NCI-H1048 (cell line): ENCODE data around the gene MRPL41.
"Not testable (repeated sequence)": the region's sequence is repeated elsewhere in the genome, so short reads cannot be mapped to it uniquely, and the experiment has no call there.

ENCODE experiments used
- DNase-seq: peaks from one replicate; lab custom pipeline; 2025; lab: John Stamatoyannopoulos, UW

Gene MRPL41

DNA sequence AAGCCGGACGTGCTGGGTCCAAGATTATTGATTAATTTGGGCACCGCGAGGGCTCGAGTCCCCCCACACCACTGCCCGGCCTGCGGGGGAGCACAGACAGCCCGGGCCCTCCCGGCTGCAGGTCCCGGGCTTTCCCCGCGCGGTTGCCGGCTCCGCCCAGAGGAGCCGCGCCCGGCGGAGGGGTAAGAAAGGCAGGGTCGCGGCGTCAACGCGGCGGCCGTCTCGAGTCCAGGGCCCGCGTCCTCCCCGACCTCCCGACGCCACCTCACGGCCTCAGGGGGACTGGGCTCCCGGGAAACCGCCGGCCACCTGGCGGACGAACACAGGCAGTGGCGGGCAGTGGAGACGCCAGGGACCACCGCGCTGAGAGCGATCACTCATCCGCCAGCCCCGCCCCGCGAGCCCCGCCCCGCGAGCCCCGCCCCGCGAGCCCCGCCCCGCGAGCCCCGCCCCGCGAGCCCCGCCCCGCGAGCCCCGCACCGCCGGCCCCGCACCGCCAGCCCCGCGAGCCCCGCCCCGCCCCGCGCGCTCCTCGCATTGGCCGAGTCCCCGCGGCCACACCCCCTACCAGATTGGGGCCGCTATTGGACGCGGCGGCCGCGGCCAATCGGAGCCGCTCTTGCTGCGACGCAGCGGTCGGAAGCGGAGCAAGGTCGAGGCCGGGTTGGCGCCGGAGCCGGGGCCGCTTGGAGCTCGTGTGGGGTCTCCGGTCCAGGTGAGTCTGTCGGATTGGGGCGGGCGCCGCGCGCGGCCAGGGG, at the start of gene MRPL41:
MRPL41 (plus strand) TSS at position 616 of the 758 bp plus-strand sequence. CDS start 203 bp downstream, outside the sequence.
- DNase-seq, result peak; percentile 78

DNA sequence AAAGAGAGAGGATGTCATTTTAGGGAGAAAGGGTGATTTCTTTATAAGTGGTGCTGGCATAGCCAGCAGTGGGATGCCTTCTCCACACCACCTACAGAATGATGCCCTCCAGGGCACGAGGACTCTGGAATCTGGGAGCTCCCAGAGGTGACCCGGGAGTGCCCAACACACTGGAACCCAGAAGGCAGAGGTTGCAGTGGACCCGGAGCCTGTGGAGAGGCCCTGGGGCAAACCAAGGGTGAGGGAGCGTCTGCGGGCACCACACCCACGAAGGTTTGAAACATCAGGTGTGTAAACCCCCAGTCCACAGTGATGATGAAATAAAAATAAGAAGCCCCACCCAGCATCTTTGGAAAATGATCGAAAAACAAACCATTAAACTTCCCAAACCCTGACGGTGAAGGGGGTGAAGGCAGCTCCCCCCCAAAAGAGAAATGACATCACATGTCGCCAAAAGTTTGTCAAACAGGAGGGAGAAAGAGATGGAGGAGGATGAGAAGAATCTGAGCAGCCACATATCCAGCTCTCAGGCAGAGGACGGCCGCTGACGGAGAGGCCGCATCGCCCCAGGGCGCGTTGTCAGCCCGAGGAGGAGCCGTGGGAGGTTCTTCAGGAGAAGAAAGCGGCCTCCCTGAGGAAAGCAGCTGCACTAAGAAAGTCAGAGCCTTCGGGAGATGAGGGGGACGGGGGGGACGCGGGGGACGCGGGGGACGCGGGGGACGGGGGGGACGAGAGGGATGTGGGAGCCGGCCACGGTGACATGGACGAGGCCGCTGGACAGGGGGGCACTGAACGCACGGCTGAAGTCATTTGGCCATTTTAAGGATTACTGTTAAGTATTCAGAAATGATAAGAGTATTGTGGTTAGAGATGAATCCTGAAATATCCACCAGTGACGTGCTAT, 49.4 kb upstream of the MRPL41 start:
- no peak for DNase-seq

GRCh38 chr9:137504432-137504777, 47.3 kb upstream of the MRPL41 start:
- no peak for DNase-seq

- no peak for DNase-seq
These were observed 46.1 kb upstream of the MRPL41 start for GRCh38 chr9:137505421-137506140.

- DNase-seq, result no peak
These were observed 45.4 kb upstream of the MRPL41 start for GRCh38 chr9:137506274-137506673.

DNA sequence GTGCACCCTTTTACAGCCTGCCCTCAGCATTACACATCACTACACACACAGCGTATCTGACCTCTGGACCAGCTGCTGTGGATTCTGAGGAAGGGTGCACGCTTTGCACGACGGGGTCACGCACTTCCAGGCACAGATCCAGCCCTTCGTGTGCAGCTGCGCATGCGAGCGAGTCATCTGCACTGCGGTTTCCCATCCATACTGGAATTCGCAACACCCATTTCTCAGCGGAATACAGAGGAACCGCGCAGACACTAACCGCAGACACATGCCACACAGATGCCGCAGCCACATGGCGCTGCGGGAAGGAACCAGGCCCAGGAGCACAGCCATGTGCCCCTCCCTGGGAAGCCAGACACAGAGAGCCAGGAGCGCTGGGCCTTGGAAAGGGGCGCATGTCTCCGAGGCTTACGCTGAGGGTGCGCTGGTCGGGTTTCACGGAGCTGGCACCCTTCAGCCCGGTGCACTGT, 44.9 kb upstream of the MRPL41 start:
- no peak for DNase-seq

DNA sequence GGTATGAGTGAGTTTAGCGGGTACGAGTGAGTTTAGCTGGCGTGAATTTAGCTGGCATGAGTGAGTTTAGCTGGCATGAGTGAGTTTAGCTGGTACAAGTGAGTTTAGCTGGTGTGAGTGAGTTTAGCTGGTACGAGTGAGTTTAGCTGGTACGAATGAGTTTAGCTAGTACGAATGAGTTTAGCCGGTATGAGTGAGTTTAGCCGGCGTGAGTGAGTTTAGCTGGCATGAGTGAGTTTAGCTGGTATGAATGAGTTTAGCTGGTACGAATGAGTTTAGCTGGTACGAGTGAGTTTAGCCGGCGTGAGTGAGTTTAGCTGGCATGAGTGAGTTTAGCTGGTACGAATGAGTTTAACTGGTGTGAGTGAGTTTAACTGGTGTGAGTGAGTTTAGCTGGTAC, 42.5 kb upstream of the MRPL41 start:
- DNase-seq, result no peak

- not testable (repeated sequence) for DNase-seq
These were observed 40.6 kb upstream of the MRPL41 start for GRCh38 chr9:137511126-137511525.

DNA sequence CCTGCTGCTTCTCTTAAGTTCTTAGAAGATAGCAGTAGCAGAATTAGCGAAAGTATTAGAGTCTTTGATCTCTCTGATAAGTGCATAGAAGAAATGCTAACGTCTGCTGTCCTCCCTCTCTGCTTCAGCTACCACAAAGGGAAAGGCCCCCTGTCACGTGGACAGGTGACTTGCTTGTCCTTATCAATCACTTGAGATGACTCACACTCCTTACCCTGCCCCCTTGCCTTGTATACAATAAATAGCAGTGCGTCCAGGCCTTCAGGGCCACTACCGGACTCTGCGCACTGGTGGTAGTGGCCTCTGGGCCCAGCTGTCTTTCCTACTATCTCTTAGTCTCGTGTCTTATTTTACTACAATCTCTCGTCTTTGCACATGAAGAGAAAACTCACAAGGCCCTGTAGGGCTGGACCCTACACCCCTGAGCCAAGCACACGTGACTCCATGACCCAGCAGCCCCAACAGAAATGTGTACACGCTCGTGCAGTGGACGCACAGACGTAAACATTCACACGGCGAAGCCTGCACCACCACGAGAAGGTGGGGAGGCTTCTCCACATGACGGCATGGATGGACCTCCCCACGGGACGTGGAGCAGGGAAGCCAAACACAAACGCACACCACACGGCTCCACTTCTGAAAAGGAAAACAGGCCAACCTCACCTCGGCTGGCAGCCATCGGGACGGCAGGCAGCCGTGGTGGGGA, 39.8 kb upstream of the MRPL41 start:
- DNase-seq, result no peak

- not testable (repeated sequence) for DNase-seq
These were observed 38.5 kb upstream of the MRPL41 start for GRCh38 chr9:137513136-137513535.

DNA sequence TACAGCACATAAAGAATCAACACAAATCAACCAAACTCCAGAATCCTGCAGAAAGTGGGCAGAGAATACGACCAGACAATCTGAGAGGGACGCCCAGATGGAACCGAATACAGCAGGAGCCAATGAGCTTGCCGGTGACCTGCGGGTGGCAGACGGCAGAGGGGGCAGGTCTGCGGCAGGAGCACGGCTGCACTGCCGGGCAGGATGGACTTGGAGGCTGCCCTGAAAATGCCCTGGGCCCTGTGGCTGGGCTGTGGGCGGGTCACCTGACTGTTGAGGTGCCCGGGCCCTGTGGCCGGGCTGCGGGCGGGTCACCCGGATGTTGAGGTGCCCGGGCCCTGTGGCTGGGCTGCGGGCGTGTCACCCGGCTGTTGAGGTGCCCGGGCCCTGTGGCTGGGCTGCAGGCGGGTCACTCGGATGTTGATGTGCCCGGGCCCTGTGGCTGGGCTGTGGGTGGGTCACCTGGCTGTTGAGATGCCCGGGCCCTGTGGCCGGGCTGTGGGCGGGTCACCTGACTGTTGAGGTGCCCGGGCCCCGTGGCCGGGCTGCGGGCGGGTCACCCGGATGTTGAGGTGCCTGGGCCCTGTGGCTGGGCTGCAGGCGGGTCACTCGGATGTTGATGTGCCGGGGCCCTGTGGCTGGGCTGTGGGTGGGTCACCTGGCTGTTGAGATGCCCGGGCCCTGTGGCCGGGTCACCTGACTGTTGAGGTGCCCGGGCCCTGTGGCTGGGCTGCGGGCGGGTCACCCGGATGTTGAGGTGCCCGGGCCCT, 37.7 kb upstream of the MRPL41 start:
- DNase-seq, result not testable (repeated sequence)

GRCh38 chr9:137514691-137515337, 36.9 kb upstream of the MRPL41 start:
- no peak for DNase-seq

GRCh38 chr9:137515338-137515724, 36.3 kb upstream of the MRPL41 start:
- DNase-seq, result no peak

DNA sequence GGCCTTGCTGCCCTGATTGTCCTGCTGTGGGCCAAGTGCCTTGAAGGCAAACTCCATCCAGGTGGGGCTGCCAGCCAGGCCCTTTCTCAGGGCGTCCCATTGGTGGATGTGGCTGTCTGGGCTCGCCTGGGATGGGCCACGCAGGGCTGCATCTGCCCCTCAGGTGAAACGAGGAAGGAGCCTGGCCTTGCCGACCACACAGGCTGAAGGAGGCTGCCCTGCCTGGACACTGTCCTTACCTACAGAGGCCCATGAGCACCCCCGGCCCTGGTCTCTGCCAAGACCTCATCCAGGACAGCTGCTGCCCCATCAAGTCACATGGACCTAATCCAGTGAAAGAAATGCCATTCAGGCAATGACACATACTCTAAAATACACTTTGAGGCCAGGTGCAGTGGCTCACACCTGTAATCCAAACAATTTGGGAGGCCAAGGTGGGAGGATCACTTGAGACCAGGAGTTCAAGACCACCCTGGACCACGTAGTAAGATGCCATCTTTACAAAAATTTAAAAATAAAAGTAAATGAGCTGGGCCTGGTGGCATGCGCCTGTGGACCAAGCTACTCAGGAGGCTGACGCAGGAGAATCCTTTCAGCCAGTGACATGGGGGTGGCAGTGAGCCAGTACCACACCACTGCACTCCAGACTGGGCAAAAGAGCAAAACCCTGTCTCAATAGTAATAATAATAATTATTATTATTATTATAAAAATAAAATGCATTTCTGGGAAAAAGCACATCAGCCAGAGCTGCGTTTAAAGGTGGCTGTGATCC, 35.3 kb upstream of the MRPL41 start:
- no peak for DNase-seq

DNA sequence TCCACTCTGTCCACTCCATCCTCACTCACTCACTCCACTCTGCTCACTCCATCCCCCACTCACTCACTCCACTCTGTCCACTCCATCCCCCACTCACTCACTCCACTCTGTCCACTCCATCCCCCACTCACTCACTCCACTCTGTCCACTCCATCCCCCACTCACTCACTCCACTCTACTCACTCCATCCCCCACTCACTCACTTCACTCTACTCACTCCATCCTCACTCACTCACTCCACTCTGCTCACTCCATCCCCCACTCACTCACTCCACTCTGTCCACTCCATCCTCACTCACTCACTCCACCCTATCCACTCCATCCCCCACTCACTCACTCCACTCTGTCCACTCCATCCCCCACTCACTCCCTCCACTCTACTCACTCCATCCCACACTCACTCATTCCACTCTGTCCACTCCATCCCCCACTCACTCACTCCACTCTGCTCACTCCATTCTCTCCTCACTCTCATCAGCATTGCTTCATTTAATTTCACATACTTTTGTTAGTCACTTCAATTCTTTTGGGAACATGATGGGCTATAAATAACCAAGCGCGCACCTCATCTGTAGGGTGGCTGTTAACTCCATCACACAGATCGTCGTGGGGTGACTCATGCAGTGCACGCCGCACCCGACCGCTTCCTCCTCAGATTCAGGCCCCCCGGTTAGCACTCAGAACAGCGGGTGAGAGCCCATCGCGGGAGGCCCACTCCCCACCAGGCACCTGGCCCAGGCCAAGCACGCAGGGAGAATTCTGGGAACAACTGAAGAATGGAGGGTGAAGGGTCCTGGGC, 32.8 kb upstream of the MRPL41 start:
- DNase-seq, result not testable (repeated sequence)

GRCh38 chr9:137519553-137519952, 32.1 kb upstream of the MRPL41 start:
- no peak for DNase-seq

- DNase-seq, result no peak
These were observed 30.9 kb upstream of the MRPL41 start for GRCh38 chr9:137520614-137521404.

- DNase-seq, result no peak
These were observed 30.2 kb upstream of the MRPL41 start for GRCh38 chr9:137521405-137521985.
